OCI-LY1 (cell line): ENCODE data around the gene VTI1A.

Experiments
- EZH2 ChIP-seq: fragments of 200-600 bp; sonication (generic), shearing (Covaris generic); IDR thresholded peaks from 2 replicates; pipeline ENCODE4 v1.8.0; 2017; ENCODE audit warnings: borderline replicate concordance, mixed run types, mild to moderate bottlenecking, antibody characterized with exemption, low read length, moderate library complexity, mixed read lengths
- TF ChIP-seq, protein P1 (sequence below): fragments of 200-600 bp; sonication (generic), shearing (Covaris generic); IDR thresholded peaks from 2 replicates; pipeline ENCODE4 v1.5.1; 2017; ENCODE audit warnings: mild to moderate bottlenecking, antibody characterized with exemption, low read length, moderate library complexity, mixed read lengths

DNA sequence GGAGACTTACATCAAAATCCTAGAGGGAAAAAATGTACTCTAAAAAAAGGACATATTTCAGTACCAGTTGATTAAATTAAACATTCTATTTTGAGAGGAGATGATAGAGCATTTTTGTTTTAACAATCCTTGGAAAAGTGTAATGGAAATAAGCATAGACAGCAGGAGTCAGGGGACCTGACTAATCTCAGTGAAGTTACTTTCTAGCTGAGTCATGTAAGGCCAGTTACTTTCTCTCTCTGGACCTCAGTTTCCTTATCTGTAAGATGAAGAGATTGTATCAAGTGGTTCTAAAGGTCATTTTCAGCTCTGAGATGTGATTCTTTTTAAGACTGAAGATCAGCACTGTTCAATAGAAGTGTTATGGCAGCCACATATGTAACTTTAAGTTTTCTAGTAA is 44.1 kb downstream of the VTI1A start:
- no peak for TF ChIP-seq EZH2
- TF ChIP-seq, protein P1, sequence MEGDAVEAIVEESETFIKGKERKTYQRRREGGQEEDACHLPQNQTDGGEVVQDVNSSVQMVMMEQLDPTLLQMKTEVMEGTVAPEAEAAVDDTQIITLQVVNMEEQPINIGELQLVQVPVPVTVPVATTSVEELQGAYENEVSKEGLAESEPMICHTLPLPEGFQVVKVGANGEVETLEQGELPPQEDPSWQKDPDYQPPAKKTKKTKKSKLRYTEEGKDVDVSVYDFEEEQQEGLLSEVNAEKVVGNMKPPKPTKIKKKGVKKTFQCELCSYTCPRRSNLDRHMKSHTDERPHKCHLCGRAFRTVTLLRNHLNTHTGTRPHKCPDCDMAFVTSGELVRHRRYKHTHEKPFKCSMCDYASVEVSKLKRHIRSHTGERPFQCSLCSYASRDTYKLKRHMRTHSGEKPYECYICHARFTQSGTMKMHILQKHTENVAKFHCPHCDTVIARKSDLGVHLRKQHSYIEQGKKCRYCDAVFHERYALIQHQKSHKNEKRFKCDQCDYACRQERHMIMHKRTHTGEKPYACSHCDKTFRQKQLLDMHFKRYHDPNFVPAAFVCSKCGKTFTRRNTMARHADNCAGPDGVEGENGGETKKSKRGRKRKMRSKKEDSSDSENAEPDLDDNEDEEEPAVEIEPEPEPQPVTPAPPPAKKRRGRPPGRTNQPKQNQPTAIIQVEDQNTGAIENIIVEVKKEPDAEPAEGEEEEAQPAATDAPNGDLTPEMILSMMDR: no peak
